ENCODE results near the gene NPAS2. TPM values are rescaled to one million over a fixed set of nuclear protein-coding genes. Genes with fewer than 3 reads are reported as not detected.

Gene NPAS2
- total and polyA plus RNA-seq, 12 donors = 4.7 to 51.3 (median 17.6) TPM

GRCh38 chr2:100952512-100952911 is 132.6 kb downstream of the NPAS2 start:
- Histone ChIP-seq H3K9me3 (replicated peaks in 1 of 3) (no peaks in the 10 kb centered on the region), H3K36me3 (replicated peaks in 1 of 2) (no peaks in the 10 kb centered on the region), H3K27me3 (no peaks in the 10 kb centered on the region), H3K4me1 (replicated peaks in 1 of 2) (peaks cover 0 to 1% of the 10 kb centered on the region in 2 donors), H3K27ac (no peak overlapping the region), H3K4me3 (no peak overlapping the region)
- TF ChIP-seq POLR2A (IDR thresholded peaks at IDR 0.05) = no peak
- TF ChIP-seq CTCF (IDR thresholded peaks at IDR 0.05) = no peak
- 94 to 97% (median 95%) methylated on average over 2 of the region's 2 CpGs for whole genome bisulfite sequencing, 4 donors
- intact Hi-C loops (cut with DNase I) = no loop called here
- DNase-seq = no peak

- Histone ChIP-seq H3K27me3 (no peaks in the 10 kb centered on the region), H3K4me1 (replicated peaks in 1 of 2) (peaks cover 0 to 10% of the 10 kb centered on the region in 2 donors), H3K36me3 (replicated peaks in 1 of 2) (no peaks in the 10 kb centered on the region), H3K27ac (no peak overlapping the region), H3K9me3 (replicated peaks in 1 of 3) (no peaks in the 10 kb centered on the region), H3K4me3 (no peak overlapping the region)
- DNase-seq = no peak
- intact Hi-C loops (cut with DNase I) = no loop called here
- WGBS, 4 donors = 89 to 95% (median 93%) methylated on average over 8 to 11 of the region's 11 CpGs
- TF ChIP-seq CTCF (IDR thresholded peaks at IDR 0.05) = no peak
- TF ChIP-seq POLR2A (IDR thresholded peaks at IDR 0.05) = no peak
Measured at GRCh38 chr2:100953406-100954043, 133.6 kb downstream of the NPAS2 start.

GRCh38 chr2:100954044-100954420 is 134.1 kb downstream of the NPAS2 start:
- intact Hi-C loops (cut with DNase I) = no loop called here
- peaks cover 0 to 10% of the 10 kb centered on the region in 2 donors for H3K4me1 ChIP-seq (replicated peaks in 1 of 2)
- no peaks in the 10 kb centered on the region for H3K9me3 ChIP-seq (replicated peaks in 1 of 3)
- no peaks in the 10 kb centered on the region for H3K27me3 ChIP-seq
- H3K27ac ChIP-seq = no peak overlapping the region
- no peak overlapping the region for H3K4me3 ChIP-seq
- DNase-seq = no peak
- 75 to 97% (median 83%) methylated on average over 6 of the region's 6 CpGs for WGBS, 4 donors
- H3K36me3 ChIP-seq (replicated peaks in 1 of 2) = no peaks in the 10 kb centered on the region
- TF ChIP-seq POLR2A (IDR thresholded peaks at IDR 0.05) (no peak), CTCF (IDR thresholded peaks at IDR 0.05) (no peak)

DNA sequence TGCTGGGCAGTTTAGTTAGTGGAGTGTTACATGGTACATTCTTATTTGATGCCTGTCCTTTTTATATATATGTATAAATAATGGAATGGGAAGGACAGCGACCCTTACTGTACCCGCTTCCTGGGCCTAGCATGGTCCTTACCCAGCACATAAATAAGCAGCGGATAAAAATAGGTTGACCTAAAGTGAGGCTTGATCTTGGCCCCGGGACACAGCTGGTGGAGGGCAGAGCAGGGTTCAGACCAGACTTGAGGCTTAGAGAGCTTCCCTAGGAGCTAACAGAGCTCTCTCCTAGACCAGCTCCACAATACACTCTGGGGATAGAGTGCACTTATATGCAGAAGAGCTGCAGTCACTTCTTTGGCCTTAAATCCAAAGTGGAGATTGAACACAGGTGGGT is 135.3 kb downstream of the NPAS2 start:
- no peaks in the 10 kb centered on the region for H3K9me3 ChIP-seq (replicated peaks in 1 of 3)
- no peak overlapping the region for H3K27ac ChIP-seq
- H3K4me3 ChIP-seq = no peak overlapping the region
- DNase-seq = no peak
- H3K36me3 ChIP-seq (replicated peaks in 1 of 2) = no peaks in the 10 kb centered on the region
- H3K27me3 ChIP-seq = no peaks in the 10 kb centered on the region
- TF ChIP-seq CTCF (IDR thresholded peaks at IDR 0.05) (no peak), POLR2A (IDR thresholded peaks at IDR 0.05) (no peak)
- intact Hi-C loops (cut with DNase I) = no loop called here
- 93 to 96% (median 94%) methylated on average over 4 of the region's 4 CpGs for whole genome bisulfite sequencing, 4 donors
- H3K4me1 ChIP-seq (replicated peaks in 1 of 2) = peaks cover 0 to 10% of the 10 kb centered on the region in 2 donors

Measured in adrenal gland (tissue), 12 donors.